KMS-11 (cell line): ENCODE measurements around the gene CTU1.

ENCODE experiments used
- H2AFZ ChIP-seq: fragments of 200-600 bp; sonication (generic); 2 replicates; pipeline ENCODE4 v1.6.1; 2016; ENCODE audit warnings: antibody characterized with exemption, mixed run types, low read depth
- H3K27ac ChIP-seq: fragments of 200-600 bp; sonication (generic); 2 replicates; pipeline ENCODE4 v1.6.1; 2016; ENCODE audit warnings: mild to moderate bottlenecking, mixed run types
- H3K27me3 ChIP-seq: fragments of 200-600 bp; sonication (generic); 2 replicates; pipeline ENCODE4 v1.6.1; 2017; ENCODE audit warnings: mild to moderate bottlenecking, low read depth, mixed run types, moderate library complexity; ENCODE audit not compliant: insufficient read depth
- H3K36me3 ChIP-seq: fragments of 200-600 bp; sonication (generic); 2 replicates; pipeline ENCODE4 v1.6.1; 2017; ENCODE audit warnings: mild to moderate bottlenecking, mixed run types; ENCODE audit not compliant: insufficient read depth
- H3K4me1 ChIP-seq: fragments of 200-600 bp; sonication (generic); 2 replicates; pipeline ENCODE4 v1.6.1; 2016; ENCODE audit warnings: mild to moderate bottlenecking, low read depth, mixed run types; ENCODE audit not compliant: poor library complexity, severe bottlenecking
- H3K4me2 ChIP-seq: fragments of 200-600 bp; sonication (generic); 2 replicates; pipeline ENCODE4 v1.7.0; 2016; ENCODE audit warnings: mild to moderate bottlenecking, mixed run types
- H3K4me3 ChIP-seq: fragments of 200-600 bp; sonication (generic); IDR thresholded peaks from 2 replicates; pipeline ENCODE4 v1.6.1; 2017; ENCODE audit warnings: low read depth, low read length, mixed read lengths; ENCODE audit not compliant: insufficient read depth
- H3K79me2 ChIP-seq: fragments of 200-600 bp; sonication (generic); 2 replicates; pipeline ENCODE4 v1.6.1; 2016; ENCODE audit warnings: low read depth, mixed run types; ENCODE audit not compliant: insufficient read depth
- H3K9ac ChIP-seq: fragments of 200-600 bp; sonication (generic); 2 replicates; pipeline ENCODE4 v1.6.1; 2016; ENCODE audit warnings: mild to moderate bottlenecking, mixed run types
- H4K20me1 ChIP-seq: fragments of 200-600 bp; sonication (generic); 2 replicates; pipeline ENCODE4 v1.6.1; 2016; ENCODE audit warnings: mild to moderate bottlenecking, mixed run types; ENCODE audit not compliant: insufficient read depth
- CTCF ChIP-seq: fragments of 200-600 bp; sonication (generic); conservative IDR thresholded peaks from 2 replicates; pipeline ENCODE4 v1.6.1; 2017; ENCODE audit warnings: low read depth, mild to moderate bottlenecking, antibody characterized with exemption, low read length, moderate library complexity, mixed read lengths

CTU1 gene

GRCh38 chr19:51125421-51126075, 17.3 kb upstream of the CTU1 start:
- no peak for TF ChIP-seq CTCF
- Histone ChIP-seq H3K79me2 (no peaks in the 10 kb centered on the region), H3K27ac (no peak overlapping the region), H3K4me2 (no peak overlapping the region), H3K27me3 (peaks cover 17% of the 10 kb centered on the region; the same call in 1 of the 2 replicates), H3K4me1 (no peaks in the 10 kb centered on the region), H3K36me3 (no peaks in the 10 kb centered on the region), H4K20me1 (no peaks in the 10 kb centered on the region), H3K9ac (no peak overlapping the region), H3K4me3 (no peak overlapping the region), H2AFZ (no peak overlapping the region)

GRCh38 chr19:51124729-51125128, 16.5 kb upstream of the CTU1 start, which contains the start of gene SIGLEC9:
SIGLEC9 (plus strand) TSS chr19:51124906; CDS start chr19:51124975, 69 bp downstream.
- Histone ChIP-seq H3K36me3 (no peaks in the 10 kb centered on the region), H3K4me3 (no peak within 1 kb of the TSS), H3K27me3 (peaks cover 17% of the 10 kb centered on the region; the same call in 1 of the 2 replicates), H3K4me2 (no peak within 1 kb of the TSS), H3K9ac (no peak within 1 kb of the TSS), H4K20me1 (no peaks in the 10 kb centered on the region), H2AFZ (no peak within 1 kb of the TSS), H3K79me2 (no peaks in the 10 kb centered on the region), H3K27ac (no peak within 1 kb of the TSS), H3K4me1 (no peaks in the 10 kb centered on the region)
- no peak for TF ChIP-seq CTCF

- Histone ChIP-seq H3K4me2 (no peak overlapping the region), H2AFZ (no peak overlapping the region), H4K20me1 (no peaks in the 10 kb centered on the region), H3K4me3 (no peak overlapping the region), H3K27me3 (peaks cover 19% of the 10 kb centered on the region), H3K4me1 (no peaks in the 10 kb centered on the region), H3K27ac (no peak overlapping the region), H3K36me3 (no peaks in the 10 kb centered on the region), H3K9ac (no peak overlapping the region), H3K79me2 (no peaks in the 10 kb centered on the region)
- no peak for TF ChIP-seq CTCF
Observed at GRCh38 chr19:51124216-51124615, 16.0 kb upstream of the CTU1 start.

GRCh38 chr19:51123802-51124201, 15.6 kb upstream of the CTU1 start:
- no peak overlapping the region for H2AFZ ChIP-seq

More at GRCh38 chr19:51123802-51124201, 15.6 kb upstream of the CTU1 start:
- H3K36me3 ChIP-seq: no peaks in the 10 kb centered on the region
- no peaks in the 10 kb centered on the region for H3K79me2 ChIP-seq
- no peak overlapping the region for H3K4me3 ChIP-seq
- no peak overlapping the region for H3K4me2 ChIP-seq
- H3K9ac ChIP-seq: no peak overlapping the region
- no peaks in the 10 kb centered on the region for H4K20me1 ChIP-seq
- H3K27me3 ChIP-seq: peaks cover 23% of the 10 kb centered on the region
- no peak for TF ChIP-seq CTCF
- H3K27ac ChIP-seq: no peak overlapping the region
- H3K4me1 ChIP-seq: no peaks in the 10 kb centered on the region
